Measurements from ENCODE around the gene TERF2IP. TPM values are rescaled to one million over a fixed set of nuclear protein-coding genes. Genes with fewer than 3 reads are reported as not detected.

Gene TERF2IP
- total and polyA plus RNA-seq, 2 experiments from 2014 or later = 12.0 to 18.0 TPM

Small RNA genes within 50 kb of the gene (small RNA-seq; reads per million reads assigned to genes)
- not detected for gene RN7SL520P (ENCODE audit: low replicate concordance)

Other genes with a start within 250 kb of the TERF2IP start
- gene CFDP1, start 214.3 kb upstream of the TERF2IP start, total RNA-seq (2014; rRNA removed; shearing (Covaris generic)) = 89.9 and 90.3 TPM in 2 replicates
- gene CFDP1, start 214.3 kb upstream of the TERF2IP start, polyA plus RNA-seq (2016; fragmentation: Nextera tagmentation; extraction: Ambion mirVana) = 199 and 224 TPM in 2 replicates
- gene TMEM170A, start 183.1 kb upstream of the TERF2IP start, total RNA-seq (2014; rRNA removed; shearing (Covaris generic)) = 68.5 and 72.0 TPM in 2 replicates
- 28.5 and 31.0 TPM in 2 replicates for gene TMEM170A, start 183.1 kb upstream of the TERF2IP start, polyA plus RNA-seq (2016; fragmentation: Nextera tagmentation; extraction: Ambion mirVana)
- gene CHST6, start 152.3 kb upstream of the TERF2IP start, total RNA-seq (2014; rRNA removed; shearing (Covaris generic)) = 13.2 and 22.2 TPM in 2 replicates
- 2.7 and 3.3 TPM in 2 replicates for gene CHST6, start 152.3 kb upstream of the TERF2IP start, polyA plus RNA-seq (2016; fragmentation: Nextera tagmentation; extraction: Ambion mirVana)
- not detected in 2 replicates for gene CHST5, start 111.7 kb upstream of the TERF2IP start, total RNA-seq (2014; rRNA removed; shearing (Covaris generic))
- not detected in 2 replicates for gene CHST5, start 111.7 kb upstream of the TERF2IP start, polyA plus RNA-seq (2016; fragmentation: Nextera tagmentation; extraction: Ambion mirVana)
- gene TMEM231, start 91.5 kb upstream of the TERF2IP start, total RNA-seq (2014; rRNA removed; shearing (Covaris generic)) = 9.3 and 19.9 TPM in 2 replicates
- 4.9 and 5.3 TPM in 2 replicates for gene TMEM231, start 91.5 kb upstream of the TERF2IP start, polyA plus RNA-seq (2016; fragmentation: Nextera tagmentation; extraction: Ambion mirVana)
- gene GABARAPL2, start 81.4 kb upstream of the TERF2IP start, total RNA-seq (2014; rRNA removed; shearing (Covaris generic)) = 47.8 and 71.7 TPM in 2 replicates
- gene GABARAPL2, start 81.4 kb upstream of the TERF2IP start, polyA plus RNA-seq (2016; fragmentation: Nextera tagmentation; extraction: Ambion mirVana) = 121 and 130 TPM in 2 replicates
- gene ADAT1, start 24.5 kb upstream of the TERF2IP start, total RNA-seq (2014; rRNA removed; shearing (Covaris generic)) = 49.4 and 53.6 TPM in 2 replicates
- 17.4 and 18.5 TPM in 2 replicates for gene ADAT1, start 24.5 kb upstream of the TERF2IP start, polyA plus RNA-seq (2016; fragmentation: Nextera tagmentation; extraction: Ambion mirVana)
- gene KARS1, start 108 bp upstream of the TERF2IP start, total RNA-seq (2014; rRNA removed; shearing (Covaris generic)) = 216 and 220 TPM in 2 replicates
- gene KARS1, start 108 bp upstream of the TERF2IP start, polyA plus RNA-seq (2016; fragmentation: Nextera tagmentation; extraction: Ambion mirVana) = 229 and 243 TPM in 2 replicates
- not detected in 2 replicates for gene CPHXL2, start 29.2 kb downstream of the TERF2IP start, total RNA-seq (2014; rRNA removed; shearing (Covaris generic))
- not detected in 2 replicates for gene CPHXL2, start 29.2 kb downstream of the TERF2IP start, polyA plus RNA-seq (2016; fragmentation: Nextera tagmentation; extraction: Ambion mirVana)
- gene DUXB, start 53.7 kb downstream of the TERF2IP start, total RNA-seq (2014; rRNA removed; shearing (Covaris generic)) = not detected in 2 replicates
- not detected in 2 replicates for gene DUXB, start 53.7 kb downstream of the TERF2IP start, polyA plus RNA-seq (2016; fragmentation: Nextera tagmentation; extraction: Ambion mirVana)
- not detected in 2 replicates for gene CPHXL, start 78.7 kb downstream of the TERF2IP start, total RNA-seq (2014; rRNA removed; shearing (Covaris generic))
- gene CPHXL, start 78.7 kb downstream of the TERF2IP start, polyA plus RNA-seq (2016; fragmentation: Nextera tagmentation; extraction: Ambion mirVana) = not detected in 2 replicates